ENCODE measurements around the gene NARS2. TPM values are rescaled to one million over a fixed set of nuclear protein-coding genes. Genes with fewer than 3 reads are reported as not detected.

Gene NARS2
- total and polyA plus RNA-seq, 7 donors = 12.8 to 22.3 (median 14.5) TPM

DNA sequence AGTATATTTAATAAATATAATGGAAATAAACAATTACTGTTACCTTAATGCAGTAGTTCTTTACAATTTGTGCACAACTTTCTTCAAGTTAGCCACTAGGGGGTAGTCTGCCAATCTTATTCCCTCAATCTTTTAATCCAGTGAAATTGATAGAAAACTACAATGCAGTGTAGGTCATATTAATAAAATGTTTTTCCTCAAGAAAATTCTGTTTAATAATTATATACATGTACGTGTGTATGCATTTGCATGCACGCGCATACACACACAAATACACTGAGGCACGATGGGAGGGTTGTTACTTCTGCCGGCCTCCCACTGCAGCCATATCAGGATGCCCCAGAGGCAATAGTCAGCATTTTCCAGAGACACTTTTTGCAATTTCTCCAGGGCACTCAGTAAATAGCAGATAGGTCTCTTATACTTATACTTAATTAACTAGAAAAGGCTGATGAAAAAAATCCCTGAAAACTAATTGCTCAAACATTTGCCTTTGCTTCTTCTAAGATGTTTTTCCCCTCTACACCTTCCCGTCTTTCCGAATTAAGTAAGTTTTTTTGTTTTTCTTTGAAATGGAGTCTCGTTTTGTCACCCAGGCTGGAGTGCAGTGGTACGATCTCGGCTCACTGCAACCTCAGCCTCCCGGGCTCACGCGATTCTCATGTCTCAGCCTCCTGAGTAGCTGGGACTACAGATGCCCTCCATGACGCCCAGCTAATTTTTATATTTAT, 160.2 kb downstream of the NARS2 start:
- intact Hi-C loops (cut with DNase I) = loop anchor here (5.0 to 10.0 kb wide), 3 partner anchors 60 to 187 kb away; no protein-coding TSS in a partner anchor
- H3K9me3 ChIP-seq = peaks cover 9% of the 10 kb centered on the region
- H3K27me3 ChIP-seq (ENCODE audit: insufficient read depth in 3 of 3, low read length in 2 of 3) = no peaks in the 10 kb centered on the region
- peaks cover 14% of the 10 kb centered on the region for H3K4me1 ChIP-seq
- TF ChIP-seq, protein P1, sequence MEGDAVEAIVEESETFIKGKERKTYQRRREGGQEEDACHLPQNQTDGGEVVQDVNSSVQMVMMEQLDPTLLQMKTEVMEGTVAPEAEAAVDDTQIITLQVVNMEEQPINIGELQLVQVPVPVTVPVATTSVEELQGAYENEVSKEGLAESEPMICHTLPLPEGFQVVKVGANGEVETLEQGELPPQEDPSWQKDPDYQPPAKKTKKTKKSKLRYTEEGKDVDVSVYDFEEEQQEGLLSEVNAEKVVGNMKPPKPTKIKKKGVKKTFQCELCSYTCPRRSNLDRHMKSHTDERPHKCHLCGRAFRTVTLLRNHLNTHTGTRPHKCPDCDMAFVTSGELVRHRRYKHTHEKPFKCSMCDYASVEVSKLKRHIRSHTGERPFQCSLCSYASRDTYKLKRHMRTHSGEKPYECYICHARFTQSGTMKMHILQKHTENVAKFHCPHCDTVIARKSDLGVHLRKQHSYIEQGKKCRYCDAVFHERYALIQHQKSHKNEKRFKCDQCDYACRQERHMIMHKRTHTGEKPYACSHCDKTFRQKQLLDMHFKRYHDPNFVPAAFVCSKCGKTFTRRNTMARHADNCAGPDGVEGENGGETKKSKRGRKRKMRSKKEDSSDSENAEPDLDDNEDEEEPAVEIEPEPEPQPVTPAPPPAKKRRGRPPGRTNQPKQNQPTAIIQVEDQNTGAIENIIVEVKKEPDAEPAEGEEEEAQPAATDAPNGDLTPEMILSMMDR (IDR thresholded peaks at IDR 0.05) = peak; percentile 53
- no peak for DNase-seq
- no peaks in the 10 kb centered on the region for H3K36me3 ChIP-seq (ENCODE audit: insufficient read depth in 1 of 2, low read depth in 1 of 2)
- H3K4me3 ChIP-seq = no peak overlapping the region
- no peak for ATAC-seq
- H3K27ac ChIP-seq = no peak overlapping the region
- WGBS, 3 donors = 91 to 95% (median 93%) methylated on average over 14 of the region's 14 CpGs

DNA sequence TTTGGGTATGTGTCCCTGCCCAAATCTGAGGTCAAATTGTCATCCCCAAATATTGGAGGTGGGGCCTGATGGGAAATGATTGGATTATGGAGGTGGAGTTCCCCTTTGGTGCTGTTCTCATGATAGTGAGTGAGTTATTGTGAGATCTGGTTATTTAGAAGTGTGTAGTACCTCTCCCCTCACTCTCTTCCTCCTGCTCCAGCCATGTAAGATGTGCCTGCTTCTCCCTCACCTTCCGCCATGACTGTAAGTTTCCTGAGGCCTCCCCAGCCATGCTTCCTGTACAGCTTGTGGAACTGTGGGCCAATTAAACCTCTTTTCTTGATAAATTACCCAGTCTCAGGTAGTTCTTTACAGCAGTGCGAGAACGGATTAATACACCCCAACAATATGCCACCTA, 166.0 kb downstream of the NARS2 start:
- no peak for DNase-seq
- no peaks in the 10 kb centered on the region for H3K4me1 ChIP-seq

DNA sequence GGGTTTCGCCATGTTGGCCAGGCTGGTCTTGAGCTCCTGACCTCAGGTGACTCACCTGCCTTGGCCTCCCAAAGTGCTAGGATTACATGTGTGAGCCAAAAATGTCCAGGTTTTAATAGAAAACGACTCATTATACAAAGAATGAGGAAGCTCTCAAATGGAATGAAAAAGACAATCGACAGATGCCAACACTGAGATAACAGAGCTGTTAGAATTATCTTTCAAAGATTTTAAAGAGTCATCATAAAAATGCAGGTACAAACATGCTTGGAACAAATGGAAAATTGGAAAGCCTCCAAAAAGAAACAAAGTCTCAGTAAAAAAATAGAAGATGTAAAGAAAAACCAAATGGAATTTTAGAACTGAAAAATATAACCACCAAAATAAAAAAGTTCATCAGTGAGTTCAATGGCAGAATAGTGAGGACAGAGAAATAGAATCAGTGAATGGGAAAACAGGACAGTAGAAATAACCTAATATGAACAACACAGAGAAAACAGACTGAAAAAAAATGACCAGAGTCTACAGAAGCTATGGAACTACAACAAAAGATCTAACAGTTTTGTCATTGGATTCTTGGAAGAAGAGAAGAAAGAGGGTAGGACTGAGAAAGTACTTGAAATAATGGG, 168.0 kb downstream of the NARS2 start:
- Histone ChIP-seq H3K9me3 (peaks cover 12% of the 10 kb centered on the region), H3K27me3 (ENCODE audit: insufficient read depth in 3 of 3, low read length in 2 of 3) (no peaks in the 10 kb centered on the region), H3K36me3 (ENCODE audit: insufficient read depth in 1 of 2, low read depth in 1 of 2) (no peaks in the 10 kb centered on the region), H3K4me3 (no peak overlapping the region), H3K4me1 (no peaks in the 10 kb centered on the region), H3K27ac (no peak overlapping the region)
- DNase-seq (no peak), ATAC-seq (no peak)
- intact Hi-C loops (cut with DNase I) = no loop called here
- 81 to 89% (median 89%) methylated on average over 3 of the region's 3 CpGs for WGBS, 3 donors
- TF ChIP-seq, protein P1 (IDR thresholded peaks at IDR 0.05) = no peak

More for the DNA sequence above, 166.0 kb downstream of the NARS2 start:
- Histone ChIP-seq H3K27ac (no peak overlapping the region), H3K27me3 (ENCODE audit: insufficient read depth in 3 of 3, low read length in 2 of 3) (no peaks in the 10 kb centered on the region), H3K4me3 (no peak overlapping the region), H3K36me3 (ENCODE audit: insufficient read depth in 1 of 2, low read depth in 1 of 2) (no peaks in the 10 kb centered on the region), H3K9me3 (peaks cover 12% of the 10 kb centered on the region)
- TF ChIP-seq, protein P1 (IDR thresholded peaks at IDR 0.05) = no peak
- no peak for ATAC-seq
- 96 to 100% (median 100%) methylated on average over 3 of the region's 3 CpGs for WGBS, 3 donors
- intact Hi-C loops (cut with DNase I) = no loop called here

DNA sequence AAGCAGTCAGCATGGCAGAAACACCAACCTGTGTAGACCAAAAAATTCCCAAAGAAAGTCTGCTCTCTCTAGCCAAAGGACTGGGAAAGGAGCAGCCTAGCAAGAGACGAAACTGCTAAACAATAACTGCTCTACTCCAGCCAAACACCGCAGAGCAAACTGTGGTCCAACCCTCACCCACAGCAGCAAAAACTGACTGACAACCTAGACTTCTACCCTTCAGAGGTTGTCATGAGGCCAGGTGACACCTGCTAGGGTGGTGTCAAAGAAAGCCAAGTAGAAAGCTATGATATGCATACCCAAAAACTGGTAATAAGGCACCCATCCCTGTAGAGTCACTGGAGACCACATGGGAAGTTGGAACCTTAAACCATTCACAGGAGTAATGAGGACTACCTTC, 168.9 kb downstream of the NARS2 start:
- intact Hi-C loops (cut with DNase I) = no loop called here
- H3K27ac ChIP-seq = no peak overlapping the region
- 91 to 93% (median 92%) methylated on average over 2 of the region's 2 CpGs for WGBS, 3 donors
- DNase-seq = no peak
- ATAC-seq = no peak
- TF ChIP-seq, protein P1 (IDR thresholded peaks at IDR 0.05) = no peak
- H3K4me1 ChIP-seq = no peaks in the 10 kb centered on the region
- peaks cover 12% of the 10 kb centered on the region for H3K9me3 ChIP-seq
- H3K36me3 ChIP-seq (ENCODE audit: insufficient read depth in 1 of 2, low read depth in 1 of 2) = no peaks in the 10 kb centered on the region
- no peaks in the 10 kb centered on the region for H3K27me3 ChIP-seq (ENCODE audit: insufficient read depth in 3 of 3, low read length in 2 of 3)
- H3K4me3 ChIP-seq = no peak overlapping the region
